SK-N-SH (cell line): ENCODE measurements around the gene NIT1. TPM values are rescaled to one million over a fixed set of nuclear protein-coding genes. Genes with fewer than 3 reads are reported as not detected.

Source experiments
- CTCF ChIA-PET: fragments of 300-600, 350-600 bp; formaldehyde crosslinking; extraction: SDS; loops from one replicate; lab custom pipeline; 2021; lab: Yijun Ruan, JAX
- POLR2A ChIA-PET: fragments of 350-600 bp; sonication (Branson Sonifier 250); formaldehyde crosslinking; extraction: SDS; loops from one replicate; lab custom pipeline; 2020; ENCODE audit warnings: antibody characterized with exemption, inconsistent platforms; lab: Yijun Ruan, JAX
- DNase-seq: peaks from one replicate; pipeline ENCODE4 v3.0.0; 2012
- H2AFZ ChIP-seq: fragments of 200-600 bp; sonication (generic); 2 replicates; pipeline ENCODE4 v1.8.1; 2016; ENCODE audit warnings: antibody characterized with exemption, mild to moderate bottlenecking, low read depth
- H3F3A ChIP-seq: fragments of 200-600 bp; sonication (generic); replicated peaks from 2 replicates; pipeline ENCODE3; 2016; ENCODE audit warnings: antibody characterized with exemption, mild to moderate bottlenecking; ENCODE audit not compliant: insufficient read depth
- H3K27ac ChIP-seq, 2 experiments: fragments of 200-500 bp in 1 of 2; fragments of 200-600 bp in 1 of 2; sonication (Bioruptor generic) in 1 of 2; sonication (generic), shearing (Covaris generic) in 1 of 2; 2 replicates each; pipeline versions ENCODE4 v1.5.1 to v1.6.1; 2014 to 2016; ENCODE audit warnings: low read depth in 2 of 2, inconsistent platforms in 1 of 2, low read length in 1 of 2, mild to moderate bottlenecking in 1 of 2, mixed read lengths in 1 of 2
- H3K27me3 ChIP-seq: fragments of 200-600 bp; sonication (generic), shearing (Covaris generic); 2 replicates; pipeline ENCODE4 v1.6.1; 2016; ENCODE audit warnings: mixed run types; ENCODE audit not compliant: insufficient read depth
- H3K36me3 ChIP-seq, 2 experiments: fragments of 200-500 bp in 1 of 2; fragments of 200-600 bp in 1 of 2; sonication (Bioruptor generic) in 1 of 2; sonication (generic) in 1 of 2; replicated peaks in 1 of 2; 2 replicates each; pipeline versions ENCODE3 to v1.5.1; 2014 to 2016; ENCODE audit warnings: low read length in 1 of 2, mild to moderate bottlenecking in 1 of 2; ENCODE audit not compliant: insufficient read depth in 2 of 2, control insufficient read depth in 1 of 2
- H3K4me1 ChIP-seq, 2 experiments: fragments of 200-500 bp in 1 of 2; fragments of 200-600 bp in 1 of 2; sonication (Bioruptor generic) in 1 of 2; sonication (generic), shearing (Covaris generic) in 1 of 2; 2 replicates each; pipeline versions ENCODE4 v1.5.1 to v1.6.1; 2014 to 2016; ENCODE audit warnings: low read depth in 1 of 2, low read length in 1 of 2, mixed run types in 1 of 2; ENCODE audit not compliant: insufficient read depth in 2 of 2, control insufficient read depth in 1 of 2
- H3K4me2 ChIP-seq: fragments of 200-600 bp; sonication (generic), shearing (Covaris generic); 2 replicates; pipeline ENCODE4 v1.6.1; 2017; ENCODE audit warnings: mixed run types
- H3K4me3 ChIP-seq, 2 experiments: fragments of 200-500 bp in 1 of 2; fragments of 200-600 bp in 1 of 2; sonication (Bioruptor generic) in 1 of 2; sonication (generic), shearing (Covaris generic) in 1 of 2; 2 replicates each; pipeline versions ENCODE4 v1.5.1 to v1.8.1; 2014 to 2016; ENCODE audit warnings: low read depth in 2 of 2, inconsistent platforms in 1 of 2, low read length in 1 of 2, mild to moderate bottlenecking in 1 of 2, mixed read lengths in 1 of 2, moderate library complexity in 1 of 2
- H3K79me2 ChIP-seq: fragments of 200-600 bp; sonication (generic); 2 replicates; pipeline ENCODE4 v1.8.1; 2017; ENCODE audit warnings: mild to moderate bottlenecking; ENCODE audit not compliant: insufficient read depth
- H3K9ac ChIP-seq: fragments of 200-600 bp; sonication (generic); 2 replicates; pipeline ENCODE4 v1.6.1; 2017; ENCODE audit warnings: mixed run types
- H3K9me2 ChIP-seq: fragments of 200-600 bp; sonication (generic); 2 replicates; pipeline ENCODE4 v1.6.1; 2017; ENCODE audit warnings: mixed run types
- H3K9me3 ChIP-seq: fragments of 200-600 bp; sonication (generic); 2 replicates; pipeline ENCODE4 v1.6.1; 2017; ENCODE audit warnings: mixed run types, mild to moderate bottlenecking, moderate library complexity
- H4K20me1 ChIP-seq: fragments of 200-600 bp; sonication (generic); 2 replicates; pipeline ENCODE4 v1.6.1; 2017; ENCODE audit warnings: mild to moderate bottlenecking, mixed run types; ENCODE audit not compliant: insufficient read depth
- EZH2phosphoT487 ChIP-seq: fragments of 200-600 bp; sonication (generic); IDR thresholded peaks from 2 replicates; pipeline ENCODE4 v1.6.1; 2017; ENCODE audit warnings: low read depth, mixed run types, mild to moderate bottlenecking, antibody characterized with exemption, moderate library complexity, borderline replicate concordance
- FOSL2 ChIP-seq: IDR thresholded peaks from 2 replicates; pipeline ENCODE4 v1.4.0; 2012; ENCODE audit warnings: low read depth, mild to moderate bottlenecking, moderate library complexity, borderline replicate concordance
- GABPA ChIP-seq: IDR thresholded peaks from 2 replicates; pipeline ENCODE4 v1.4.0; 2012; ENCODE audit warnings: low read depth, mild to moderate bottlenecking
- IRF3 ChIP-seq: fragments of 150-350 bp; IDR thresholded peaks from 2 replicates; pipeline ENCODE4 v1.6.1; 2016; ENCODE audit warnings: mild to moderate bottlenecking, low read depth, low read length
- NRF1 ChIP-seq: IDR thresholded peaks from 2 replicates; pipeline ENCODE4 v1.6.1; 2012; ENCODE audit warnings: low read depth, mild to moderate bottlenecking, low read length
- POLR2AphosphoS5 ChIP-seq: IDR thresholded peaks from 2 replicates; pipeline ENCODE4 v1.6.1; 2012; ENCODE audit warnings: low read depth, low read length
- RAD21 ChIP-seq: IDR thresholded peaks from 2 replicates; pipeline ENCODE4 v1.6.1; 2012; ENCODE audit warnings: mild to moderate bottlenecking, low read length
- RCOR1 ChIP-seq: fragments of 150-350 bp; IDR thresholded peaks from 2 replicates; pipeline ENCODE4 v1.6.1; 2017; ENCODE audit warnings: antibody characterized with exemption, low read length
- REST ChIP-seq: IDR thresholded peaks from 2 replicates; pipeline ENCODE4 v1.6.1; 2012; ENCODE audit warnings: mild to moderate bottlenecking, low read depth, low read length, moderate library complexity
- RFX5 ChIP-seq: IDR thresholded peaks from 2 replicates; pipeline ENCODE4 v1.6.1; 2012; ENCODE audit warnings: mild to moderate bottlenecking, improper control_type of control experiment, low read length
- SMC3 ChIP-seq: IDR thresholded peaks from 2 replicates; pipeline ENCODE4 v1.6.1; 2012; ENCODE audit warnings: low read depth, low read length, improper control_type of control experiment
- TAF1 ChIP-seq: IDR thresholded peaks from 2 replicates; pipeline ENCODE4 v1.6.1; 2012; ENCODE audit warnings: low read depth, mild to moderate bottlenecking, low read length, moderate library complexity, borderline replicate concordance
- TEAD4 ChIP-seq: IDR thresholded peaks from 2 replicates; pipeline ENCODE4 v1.4.0; 2012; ENCODE audit warnings: mild to moderate bottlenecking, borderline replicate concordance; ENCODE audit not compliant: insufficient read depth
- USF2 ChIP-seq: fragments of 150-350 bp; IDR thresholded peaks from 2 replicates; pipeline ENCODE4 v1.6.1; 2017; ENCODE audit warnings: antibody characterized with exemption, low read length, low read depth, borderline replicate concordance
- YY1 ChIP-seq: IDR thresholded peaks from 2 replicates; pipeline ENCODE4 v1.4.0; 2012; ENCODE audit warnings: low read depth, mild to moderate bottlenecking
- ZBTB33 ChIP-seq: IDR thresholded peaks from 2 replicates; pipeline ENCODE4 v1.4.0; 2012; ENCODE audit warnings: low read depth, borderline replicate concordance
- WGBS: methylation state at CpG from one replicate; pipeline ENCODE4 v1.1.6; 2017; ENCODE audit warnings: low lambda C conversion rate; 5-methylcytosine and 5-hydroxymethylcytosine counted together
- polyA plus RNA-seq, 3 experiments: library from polyadenylated mRNA; depleted of rRNA; stranded (reverse); fragments of >200 nt; gene quantifications; 2 replicates each; pipeline ENCODE4 v1.2.3, GENCODE V29; 2012

Gene NIT1
- polyA plus RNA-seq, 1 of the 3 experiments (the other 2 are of a cell fraction), result 38.7 TPM

- TF ChIP-seq RAD21 (no peak), RFX5 (no peak), USF2 (no peak), FOSL2 (no peak), RCOR1 (no peak), TEAD4 (no peak), IRF3 (no peak), NRF1 (no peak), TAF1 (no peak), YY1 (no peak), GABPA (no peak), ZBTB33 (no peak), REST (no peak), EZH2phosphoT487 (no peak), SMC3 (no peak), POLR2AphosphoS5 (no peak)
- H3K27me3 ChIP-seq, result no peaks in the 10 kb centered on the region
- H3K4me1 ChIP-seq, result peaks cover 6 to 7% of the 10 kb centered on the region in 2 experiments; a peak in 1 of 4 replicates
- H3K9me3 ChIP-seq, result no peaks in the 10 kb centered on the region
- 85% methylated on average over 14 of the region's 14 CpGs for WGBS
- no peaks in the 10 kb centered on the region for H3K79me2 ChIP-seq
- ChIA-PET CTCF (interaction anchor here (8.2 kb wide), 1 partner anchor 16 kb away, joined by 198 read pairs; the partner anchor contains the start of genes ARHGAP30 and NECTIN4), POLR2A (no interaction called here)
- no peak overlapping the region for H3K4me3 ChIP-seq
- H3K4me2 ChIP-seq, result no peak overlapping the region
- no peak overlapping the region for H2AFZ ChIP-seq
- H3K36me3 ChIP-seq, result peaks cover 0 to 4% of the 10 kb centered on the region in 2 experiments
- H4K20me1 ChIP-seq, result no peaks in the 10 kb centered on the region
- DNase-seq, result no peak
- no peaks in the 10 kb centered on the region for H3K9me2 ChIP-seq
- H3F3A ChIP-seq, result peaks cover 11% of the 10 kb centered on the region
- H3K27ac ChIP-seq, result no peak overlapping the region
- H3K9ac ChIP-seq, result no peak overlapping the region
Observed at GRCh38 chr1:161094481-161094880, 23.4 kb upstream of the NIT1 start.
